ENCODE data around the gene NELL1. TPM values are rescaled to one million over a fixed set of nuclear protein-coding genes. Genes with fewer than 3 reads are reported as not detected.

Gene NELL1
- total RNA-seq, 2 donors from 2014 or later: not detected

- DNase-seq: no peak
- Mint-ChIP-seq H3K27me3 (ENCODE audit: low read depth) (no peaks in the 10 kb centered on the region), H3K4me3 (no peak overlapping the region), H3K36me3 (ENCODE audit: insufficient read depth in 2 of 2) (no peaks in the 10 kb centered on the region), H3K27ac (no peak overlapping the region), H3K9me3 (peaks cover 2 to 7% of the 10 kb centered on the region in 2 donors), H3K4me1 (ENCODE audit: low read depth) (no peaks in the 10 kb centered on the region)
- ATAC-seq (replicated peaks in 1 of 2): no peak
These were observed 732.1 kb downstream of the NELL1 start for GRCh38 chr11:21401496-21401895.

- ATAC-seq (replicated peaks in 1 of 2): no peak
- DNase-seq: no peak
- Mint-ChIP-seq H3K4me3 (no peak overlapping the region), H3K9me3 (peaks cover 3 to 5% of the 10 kb centered on the region in 2 donors), H3K27ac (no peak overlapping the region), H3K27me3 (ENCODE audit: low read depth) (no peaks in the 10 kb centered on the region), H3K36me3 (ENCODE audit: insufficient read depth in 2 of 2) (no peaks in the 10 kb centered on the region), H3K4me1 (ENCODE audit: low read depth) (no peaks in the 10 kb centered on the region)
These were observed 732.9 kb downstream of the NELL1 start for GRCh38 chr11:21402274-21402673.

DNA sequence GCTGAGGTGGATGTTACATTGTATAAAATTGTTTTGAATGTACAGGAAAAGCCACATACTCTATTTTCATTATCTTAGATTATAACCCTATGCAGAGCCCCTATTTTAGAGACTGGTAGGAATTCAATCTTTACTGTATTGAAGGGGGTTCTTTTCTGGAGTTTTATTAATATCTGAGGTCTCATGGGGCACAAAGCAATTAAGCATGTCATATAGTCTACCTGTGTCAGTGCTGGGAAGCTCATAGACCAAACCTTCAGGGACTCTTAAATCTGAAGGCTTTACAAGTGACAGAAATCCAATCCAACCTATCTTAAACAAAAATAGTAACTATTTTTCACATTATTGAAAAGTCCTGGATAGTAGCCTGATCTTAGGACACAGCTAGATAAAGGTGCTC is 733.7 kb downstream of the NELL1 start:
- Mint-ChIP-seq H3K9me3 (peaks cover 4 to 8% of the 10 kb centered on the region in 2 donors), H3K27me3 (ENCODE audit: low read depth) (no peaks in the 10 kb centered on the region), H3K36me3 (ENCODE audit: insufficient read depth in 2 of 2) (peaks cover 0 to 4% of the 10 kb centered on the region in 2 donors), H3K27ac (no peak overlapping the region), H3K4me1 (ENCODE audit: low read depth) (no peaks in the 10 kb centered on the region), H3K4me3 (no peak overlapping the region)
- no peak for DNase-seq
- no peak for ATAC-seq (replicated peaks in 1 of 2)

- Mint-ChIP-seq H3K27me3 (ENCODE audit: low read depth) (no peaks in the 10 kb centered on the region), H3K36me3 (ENCODE audit: insufficient read depth in 2 of 2) (peaks cover 0 to 4% of the 10 kb centered on the region in 2 donors), H3K4me1 (ENCODE audit: low read depth) (no peaks in the 10 kb centered on the region), H3K27ac (no peak overlapping the region), H3K4me3 (no peak overlapping the region), H3K9me3 (peaks cover 5 to 7% of the 10 kb centered on the region in 2 donors)
- no peak for ATAC-seq (replicated peaks in 1 of 2)
- no peak for DNase-seq
These were observed 736.0 kb downstream of the NELL1 start for GRCh38 chr11:21405422-21405821.

GRCh38 chr11:21410513-21410912 is 741.1 kb downstream of the NELL1 start:
- Mint-ChIP-seq H3K36me3 (ENCODE audit: insufficient read depth in 2 of 2) (peaks cover 0 to 4% of the 10 kb centered on the region in 2 donors), H3K9me3 (peaks cover 6 to 10% of the 10 kb centered on the region in 2 donors), H3K4me3 (no peak overlapping the region), H3K4me1 (ENCODE audit: low read depth) (no peaks in the 10 kb centered on the region), H3K27me3 (ENCODE audit: low read depth) (no peaks in the 10 kb centered on the region), H3K27ac (no peak overlapping the region)
- ATAC-seq (replicated peaks in 1 of 2): no peak
- DNase-seq: no peak

- no peaks in the 10 kb centered on the region for H3K27me3 Mint-ChIP-seq (ENCODE audit: low read depth)
- peaks cover 6 to 10% of the 10 kb centered on the region in 2 donors for H3K9me3 Mint-ChIP-seq
- no peaks in the 10 kb centered on the region for H3K4me1 Mint-ChIP-seq (ENCODE audit: low read depth)
- DNase-seq: no peak
- H3K36me3 Mint-ChIP-seq (ENCODE audit: insufficient read depth in 2 of 2): peaks cover 0 to 4% of the 10 kb centered on the region in 2 donors
- ATAC-seq (replicated peaks in 1 of 2): no peak
- no peak overlapping the region for H3K27ac Mint-ChIP-seq
- no peak overlapping the region for H3K4me3 Mint-ChIP-seq
These were observed 741.7 kb downstream of the NELL1 start for GRCh38 chr11:21411104-21411503.

DNA sequence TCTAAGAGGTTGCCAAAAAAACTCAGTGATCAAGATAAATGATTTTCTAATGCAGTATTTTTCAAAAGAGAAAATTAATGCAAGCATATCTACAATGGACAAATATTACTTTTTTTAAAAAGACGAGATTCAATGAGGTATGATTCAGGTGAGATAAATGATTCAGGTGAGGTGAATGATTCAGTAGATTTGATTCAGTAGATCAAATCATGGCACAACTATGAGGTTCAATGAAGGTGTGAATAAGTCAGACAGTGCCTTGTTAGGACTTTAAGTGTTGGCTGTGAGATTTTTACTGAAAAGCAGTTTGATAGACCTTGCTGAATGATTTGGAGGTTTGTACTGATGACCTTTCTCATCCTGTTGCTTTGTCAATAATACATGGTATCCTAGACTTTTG is 742.2 kb downstream of the NELL1 start:
- Mint-ChIP-seq H3K27ac (no peak overlapping the region), H3K27me3 (ENCODE audit: low read depth) (no peaks in the 10 kb centered on the region), H3K4me1 (ENCODE audit: low read depth) (no peaks in the 10 kb centered on the region), H3K4me3 (no peak overlapping the region), H3K36me3 (ENCODE audit: insufficient read depth in 2 of 2) (peaks cover 0 to 4% of the 10 kb centered on the region in 2 donors), H3K9me3 (peaks cover 6 to 10% of the 10 kb centered on the region in 2 donors)
- ATAC-seq (replicated peaks in 1 of 2) (no peak), DNase-seq (no peak)

- Mint-ChIP-seq H3K9me3 (peaks cover 5 to 11% of the 10 kb centered on the region in 2 donors), H3K4me3 (no peak overlapping the region), H3K27ac (no peak overlapping the region), H3K27me3 (ENCODE audit: low read depth) (no peaks in the 10 kb centered on the region), H3K36me3 (ENCODE audit: insufficient read depth in 2 of 2) (peaks cover 0 to 3% of the 10 kb centered on the region in 2 donors), H3K4me1 (ENCODE audit: low read depth) (no peaks in the 10 kb centered on the region)
- no peak for ATAC-seq (replicated peaks in 1 of 2)
- no peak for DNase-seq
These were observed 743.4 kb downstream of the NELL1 start for GRCh38 chr11:21412652-21413383.

GRCh38 chr11:21414953-21415352 is 745.6 kb downstream of the NELL1 start:
- Mint-ChIP-seq H3K27me3 (ENCODE audit: low read depth) (no peaks in the 10 kb centered on the region), H3K27ac (no peak overlapping the region), H3K4me3 (no peak overlapping the region), H3K9me3 (peaks cover 2 to 11% of the 10 kb centered on the region in 2 donors), H3K4me1 (ENCODE audit: low read depth) (no peaks in the 10 kb centered on the region), H3K36me3 (ENCODE audit: insufficient read depth in 2 of 2) (no peaks in the 10 kb centered on the region)
- DNase-seq (no peak), ATAC-seq (replicated peaks in 1 of 2) (no peak)

- peaks cover 5 to 14% of the 10 kb centered on the region in 2 donors for H3K9me3 Mint-ChIP-seq
- H3K4me3 Mint-ChIP-seq: no peak overlapping the region
- no peak overlapping the region for H3K27ac Mint-ChIP-seq
- H3K36me3 Mint-ChIP-seq (ENCODE audit: insufficient read depth in 2 of 2): no peaks in the 10 kb centered on the region
- H3K27me3 Mint-ChIP-seq (ENCODE audit: low read depth): no peaks in the 10 kb centered on the region
- ATAC-seq (replicated peaks in 1 of 2) (no peak), DNase-seq (no peak)
- no peaks in the 10 kb centered on the region for H3K4me1 Mint-ChIP-seq (ENCODE audit: low read depth)
These were observed 746.2 kb downstream of the NELL1 start for GRCh38 chr11:21415606-21416005.

DNA sequence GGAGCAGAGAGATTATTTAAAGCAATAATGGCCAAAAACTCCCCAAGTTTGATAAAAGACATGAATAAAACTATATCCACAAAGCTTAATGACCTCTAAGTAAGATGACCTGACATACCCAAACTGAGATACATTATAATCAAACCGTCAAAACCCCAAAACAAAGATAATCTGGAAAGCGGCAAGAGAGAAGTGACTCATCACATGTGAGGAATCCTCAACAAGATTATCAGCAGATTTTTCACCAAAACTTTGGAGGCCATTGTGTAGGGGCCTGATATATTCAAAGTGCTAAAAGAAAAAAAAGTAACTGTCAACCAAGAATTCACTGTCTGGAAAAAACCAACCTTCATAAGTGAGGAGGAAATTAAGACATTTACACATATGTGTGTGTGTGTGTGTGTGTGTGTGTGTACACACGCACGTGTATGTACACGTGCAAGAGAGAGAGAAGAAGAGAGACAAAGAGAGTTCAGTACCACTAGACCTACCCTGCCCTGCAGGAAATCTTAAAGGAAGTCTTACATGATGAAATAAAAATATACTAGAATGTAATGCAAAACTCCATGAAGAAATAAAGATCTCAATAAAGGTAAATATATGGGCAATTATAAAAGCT is 752.4 kb downstream of the NELL1 start:
- DNase-seq (no peak), ATAC-seq (replicated peaks in 1 of 2) (no peak)
- H3K4me3 Mint-ChIP-seq: no peak overlapping the region
- H3K27me3 Mint-ChIP-seq (ENCODE audit: low read depth): no peaks in the 10 kb centered on the region
- H3K4me1 Mint-ChIP-seq (ENCODE audit: low read depth): no peaks in the 10 kb centered on the region
- no peak overlapping the region for H3K27ac Mint-ChIP-seq
- peaks cover 1 to 2% of the 10 kb centered on the region in 2 donors for H3K36me3 Mint-ChIP-seq (ENCODE audit: insufficient read depth in 2 of 2)
- peaks cover 13 to 14% of the 10 kb centered on the region in 2 donors for H3K9me3 Mint-ChIP-seq

DNA sequence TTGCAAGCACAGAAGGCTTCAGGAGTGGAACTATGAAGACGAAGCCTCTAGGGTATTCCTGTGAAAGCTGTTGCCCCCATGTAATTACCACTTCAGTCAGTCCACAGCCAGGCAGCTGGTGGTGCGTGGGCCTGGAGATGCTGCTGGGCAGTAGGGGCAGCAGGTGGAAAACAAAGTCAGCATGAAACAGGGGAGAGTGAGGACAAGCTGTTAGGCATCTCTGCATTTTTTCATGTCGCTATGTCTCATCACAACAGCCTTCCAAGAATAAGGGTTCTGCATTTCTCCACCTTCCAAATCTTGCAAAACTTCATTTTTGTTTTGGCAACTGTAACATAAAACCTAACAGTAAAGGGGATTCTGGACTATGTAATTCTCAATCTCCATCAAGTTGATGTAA is 757.5 kb downstream of the NELL1 start:
- Mint-ChIP-seq H3K36me3 (ENCODE audit: insufficient read depth in 2 of 2) (peaks cover 1 to 2% of the 10 kb centered on the region in 2 donors), H3K9me3 (peaks cover 6 to 11% of the 10 kb centered on the region in 2 donors), H3K27ac (no peak overlapping the region), H3K4me1 (ENCODE audit: low read depth) (no peaks in the 10 kb centered on the region), H3K27me3 (ENCODE audit: low read depth) (no peaks in the 10 kb centered on the region), H3K4me3 (no peak overlapping the region)
- ATAC-seq (replicated peaks in 1 of 2) (no peak), DNase-seq (no peak)

GRCh38 chr11:21427726-21428125 is 758.3 kb downstream of the NELL1 start:
- Mint-ChIP-seq H3K4me3 (no peak overlapping the region), H3K9me3 (peaks cover 6 to 11% of the 10 kb centered on the region in 2 donors), H3K27me3 (ENCODE audit: low read depth) (no peaks in the 10 kb centered on the region), H3K4me1 (ENCODE audit: low read depth) (no peaks in the 10 kb centered on the region), H3K36me3 (ENCODE audit: insufficient read depth in 2 of 2) (peaks cover 1 to 2% of the 10 kb centered on the region in 2 donors), H3K27ac (no peak overlapping the region)
- DNase-seq (no peak), ATAC-seq (replicated peaks in 1 of 2) (no peak)

Data from activated T-cell treated with anti-CD3 and anti-CD28 coated beads, Interleukin-2, amount 50 U/mL, for 72 hours (primary cell).